Measurements from ENCODE around the gene ATRX.
"Not testable (repeated sequence)": the region's sequence is repeated elsewhere in the genome, so short reads cannot be mapped to it uniquely, and the experiment has no call there.

ATRX gene

DNA sequence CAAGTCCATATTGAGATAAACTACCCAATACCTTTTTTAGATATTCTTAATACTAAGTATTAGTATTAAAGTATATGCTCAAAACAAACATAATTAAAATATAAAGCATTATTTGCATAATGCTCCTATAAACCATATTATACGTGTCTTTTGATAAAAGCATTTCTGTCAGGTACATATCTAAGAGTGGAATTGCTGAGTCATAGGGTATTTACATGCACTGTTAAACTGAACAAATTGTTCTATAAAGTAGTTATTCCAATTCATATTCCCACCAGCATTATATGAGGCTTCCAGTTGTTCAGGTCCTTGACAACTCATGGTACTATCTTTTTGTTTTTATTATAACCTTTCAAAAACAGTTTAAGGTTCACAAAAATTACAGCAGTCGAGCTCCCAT lies 224.6 kb downstream of the ATRX start:
- TF ChIP-seq, protein P1, sequence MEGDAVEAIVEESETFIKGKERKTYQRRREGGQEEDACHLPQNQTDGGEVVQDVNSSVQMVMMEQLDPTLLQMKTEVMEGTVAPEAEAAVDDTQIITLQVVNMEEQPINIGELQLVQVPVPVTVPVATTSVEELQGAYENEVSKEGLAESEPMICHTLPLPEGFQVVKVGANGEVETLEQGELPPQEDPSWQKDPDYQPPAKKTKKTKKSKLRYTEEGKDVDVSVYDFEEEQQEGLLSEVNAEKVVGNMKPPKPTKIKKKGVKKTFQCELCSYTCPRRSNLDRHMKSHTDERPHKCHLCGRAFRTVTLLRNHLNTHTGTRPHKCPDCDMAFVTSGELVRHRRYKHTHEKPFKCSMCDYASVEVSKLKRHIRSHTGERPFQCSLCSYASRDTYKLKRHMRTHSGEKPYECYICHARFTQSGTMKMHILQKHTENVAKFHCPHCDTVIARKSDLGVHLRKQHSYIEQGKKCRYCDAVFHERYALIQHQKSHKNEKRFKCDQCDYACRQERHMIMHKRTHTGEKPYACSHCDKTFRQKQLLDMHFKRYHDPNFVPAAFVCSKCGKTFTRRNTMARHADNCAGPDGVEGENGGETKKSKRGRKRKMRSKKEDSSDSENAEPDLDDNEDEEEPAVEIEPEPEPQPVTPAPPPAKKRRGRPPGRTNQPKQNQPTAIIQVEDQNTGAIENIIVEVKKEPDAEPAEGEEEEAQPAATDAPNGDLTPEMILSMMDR (IDR thresholded peaks at IDR 0.05; ENCODE audit: low read depth, low read length) = no peak
- no peak overlapping the region for H3K4me3 ChIP-seq (ENCODE audit: low read depth, low read length)

DNA sequence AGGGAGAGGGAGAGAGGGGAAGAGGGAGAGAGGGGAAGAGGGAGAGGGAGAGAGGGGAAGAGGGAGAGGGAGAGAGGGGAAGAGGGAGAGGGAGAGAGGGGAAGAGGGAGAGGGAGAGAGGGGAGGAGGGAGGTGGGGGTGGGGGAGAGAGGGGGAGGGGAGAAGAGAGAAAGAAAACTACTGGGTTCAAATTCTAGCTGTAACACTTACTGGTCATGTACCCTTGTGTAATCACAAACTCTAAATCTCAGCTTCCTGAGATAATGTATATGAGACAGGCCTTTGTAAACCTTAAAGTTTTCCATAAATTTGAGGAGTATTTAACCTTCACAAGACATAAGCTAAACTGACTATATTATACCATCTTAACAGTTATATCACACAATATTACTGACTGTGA lies 229.7 kb downstream of the ATRX start:
- no peak overlapping the region for H3K4me3 ChIP-seq (ENCODE audit: low read depth, low read length)
- TF ChIP-seq, protein P1 (IDR thresholded peaks at IDR 0.05; ENCODE audit: low read depth, low read length) = no peak

DNA sequence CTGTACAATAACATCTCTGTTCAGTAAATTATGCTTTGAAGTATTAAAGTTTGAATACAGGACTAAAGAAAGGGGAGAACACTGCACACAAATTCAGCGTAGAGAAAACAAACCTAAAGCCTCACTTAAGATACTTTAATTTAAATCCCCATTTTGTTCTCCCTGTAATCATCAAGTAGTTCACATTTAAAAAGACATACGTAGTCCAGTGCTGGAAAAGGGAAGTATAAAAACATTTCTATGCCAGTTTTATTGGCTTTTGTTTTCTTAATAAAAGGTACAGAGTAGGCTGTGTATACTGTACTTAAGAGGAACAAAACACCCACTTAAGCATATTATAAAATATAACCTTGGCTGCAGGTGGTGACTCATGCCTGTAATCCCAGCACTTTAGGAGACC lies 237.3 kb downstream of the ATRX start:
- no peak overlapping the region for H3K4me3 ChIP-seq (ENCODE audit: low read depth, low read length)
- TF ChIP-seq, protein P1 (IDR thresholded peaks at IDR 0.05; ENCODE audit: low read depth, low read length) = no peak

DNA sequence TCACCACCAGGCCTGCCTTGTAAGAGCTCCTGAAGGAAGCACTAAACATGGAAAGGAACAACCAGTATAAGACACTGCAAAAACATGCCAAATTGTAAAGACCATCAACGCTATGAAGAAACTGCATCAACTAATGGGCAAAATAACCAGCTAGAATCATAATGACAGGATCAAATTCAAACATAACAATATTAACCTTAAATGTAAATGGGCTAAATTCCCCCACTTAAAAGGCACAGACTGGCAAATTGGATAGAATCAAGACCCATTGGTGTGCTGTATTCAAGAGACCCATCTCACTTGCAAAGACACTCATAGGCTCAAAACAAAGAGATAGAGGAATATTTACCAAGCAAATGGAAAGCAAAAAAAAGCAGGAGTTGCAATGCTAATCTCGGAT lies 246.2 kb downstream of the ATRX start:
- not testable (repeated sequence) for H3K4me3 ChIP-seq (ENCODE audit: low read depth, low read length)

DNA sequence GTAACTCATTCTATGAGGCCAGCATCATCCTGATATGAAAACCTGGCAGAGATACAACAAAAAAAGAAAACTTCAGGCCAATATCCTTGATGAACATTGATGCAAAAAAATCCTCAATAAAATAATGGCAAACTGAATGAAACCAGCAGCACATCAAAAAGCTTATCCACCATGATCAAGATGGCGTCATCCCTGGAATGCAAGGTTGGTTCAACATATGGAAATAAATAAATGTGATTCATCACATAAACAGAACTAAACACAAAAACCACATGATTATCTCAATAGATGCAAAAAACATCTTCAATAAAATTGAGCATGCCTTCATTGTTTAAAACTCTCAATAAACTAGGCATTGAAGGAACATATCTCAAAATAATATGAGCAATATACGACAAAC lies 254.8 kb downstream of the ATRX start:
- not testable (repeated sequence) for H3K4me3 ChIP-seq (ENCODE audit: low read depth, low read length)

DNA sequence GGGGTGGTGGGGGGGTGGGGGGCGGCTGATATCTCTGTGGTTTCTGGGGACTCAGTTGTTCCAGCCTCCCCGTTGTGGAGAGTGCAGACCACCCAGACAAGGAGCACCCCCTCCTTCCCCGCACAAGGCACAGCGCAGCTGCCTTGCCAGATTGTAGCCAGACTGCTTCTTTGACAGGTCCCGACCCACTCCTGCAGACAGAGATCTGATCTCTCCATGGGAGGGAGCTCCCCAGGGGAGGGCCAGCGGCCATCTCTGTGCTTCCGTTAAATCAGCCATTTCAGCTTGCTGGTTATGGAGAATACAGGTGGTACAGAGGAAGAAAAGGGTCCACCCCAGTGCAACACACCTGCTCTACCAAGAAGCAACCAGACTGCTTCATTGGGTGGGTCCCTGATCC lies 258.0 kb downstream of the ATRX start:
- H3K4me3 ChIP-seq (ENCODE audit: low read depth, low read length) = no peak overlapping the region
- TF ChIP-seq, protein P1 (IDR thresholded peaks at IDR 0.05; ENCODE audit: low read depth, low read length) = no peak

DNA sequence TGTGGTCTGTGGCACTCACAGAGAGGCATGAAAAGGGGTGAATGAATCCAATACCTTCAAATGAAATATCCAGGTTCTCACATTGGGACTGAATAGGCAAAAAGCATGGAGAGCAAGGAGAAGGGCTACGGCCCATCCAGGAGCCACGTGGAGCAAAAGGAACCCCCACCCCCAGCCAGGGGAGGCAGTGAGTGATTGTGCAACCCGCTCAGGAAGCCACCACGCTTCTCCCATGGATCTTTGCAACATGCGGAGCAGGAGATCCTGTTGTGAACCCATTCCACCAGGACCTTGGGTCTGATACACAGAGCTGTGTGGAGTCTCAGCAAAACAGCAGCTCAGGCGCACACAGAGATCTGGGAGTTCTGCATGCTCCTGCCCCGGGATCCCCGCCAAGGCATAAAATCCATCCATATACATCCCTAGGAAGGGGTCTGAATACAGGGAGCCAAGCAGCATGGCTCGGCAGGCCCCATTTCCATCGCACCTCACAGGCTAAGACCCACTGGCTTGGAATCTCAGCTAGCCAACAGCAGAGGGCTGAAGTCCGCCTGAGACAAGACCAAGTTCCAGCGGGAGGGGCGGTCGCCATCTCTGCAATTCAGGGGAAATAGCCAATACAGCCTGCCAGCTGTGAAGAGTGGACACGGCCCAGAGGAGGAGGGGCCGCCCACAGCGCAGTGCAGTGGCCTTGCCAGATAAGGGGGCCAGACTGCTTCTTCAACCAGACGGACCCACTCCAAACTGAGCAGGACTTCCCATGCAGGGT lies 258.6 kb downstream of the ATRX start:
- H3K4me3 ChIP-seq (ENCODE audit: low read depth, low read length) = no peak overlapping the region
- TF ChIP-seq, protein P1 (IDR thresholded peaks at IDR 0.05; ENCODE audit: low read depth, low read length) = no peak

DNA sequence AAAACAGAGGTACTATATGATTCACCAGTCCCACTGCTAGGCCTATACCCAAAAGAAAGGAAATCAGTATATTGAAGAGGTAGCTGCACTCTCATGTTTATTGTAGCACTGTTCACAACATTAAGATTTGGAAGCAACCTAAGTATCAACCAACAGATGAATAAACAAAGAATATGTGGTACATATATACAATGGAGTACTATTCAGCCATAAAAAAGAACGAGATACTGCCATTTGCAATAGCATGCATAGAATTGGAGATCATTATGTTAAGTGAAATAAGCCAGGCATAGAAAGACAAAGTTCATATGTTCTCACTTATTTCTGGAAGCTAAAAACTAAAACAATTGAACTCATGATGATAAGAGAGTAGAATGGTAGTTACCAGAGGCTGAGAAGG lies 266.3 kb downstream of the ATRX start:
- TF ChIP-seq, protein P1 (IDR thresholded peaks at IDR 0.05; ENCODE audit: low read depth, low read length) = no peak
- H3K4me3 ChIP-seq (ENCODE audit: low read depth, low read length) = no peak overlapping the region
